Left hindlimb (tissue), 1 donor: ENCODE measurements around the gene SPATA2L.
A peak's percentile ranks its signal among the peaks of the same experiment; 100 is the strongest.
"Not testable (repeated sequence)": the region's sequence is repeated elsewhere in the genome, so short reads cannot be mapped to it uniquely, and the experiment has no call there.

Source experiments
- DNase-seq: peaks from one replicate; pipeline ENCODE4 v3.0.0-alpha.2; 2018

SPATA2L gene

DNA sequence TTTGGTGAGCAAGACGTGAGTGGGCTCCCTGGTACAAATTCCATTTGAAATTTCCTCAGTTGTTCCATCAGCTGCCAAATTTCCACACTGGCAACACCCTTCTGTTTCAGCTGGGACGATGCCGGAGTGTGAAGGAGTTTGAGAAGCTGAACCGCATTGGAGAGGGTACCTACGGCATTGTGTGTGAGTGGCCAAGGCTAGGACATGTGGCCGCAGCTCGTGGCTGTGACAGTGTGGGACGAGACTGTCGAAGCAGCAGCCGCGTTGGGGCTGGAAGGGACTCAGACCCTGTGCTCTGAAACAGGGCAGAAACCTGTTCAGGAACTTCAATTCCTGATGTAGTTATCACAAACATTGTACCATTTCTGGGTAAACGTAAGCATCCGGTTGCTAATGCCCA is 12.4 kb downstream of the SPATA2L start:
- no peak for DNase-seq

- no peak for DNase-seq
Observed at GRCh38 chr16:89688395-89688794, 13.1 kb downstream of the SPATA2L start.

DNA sequence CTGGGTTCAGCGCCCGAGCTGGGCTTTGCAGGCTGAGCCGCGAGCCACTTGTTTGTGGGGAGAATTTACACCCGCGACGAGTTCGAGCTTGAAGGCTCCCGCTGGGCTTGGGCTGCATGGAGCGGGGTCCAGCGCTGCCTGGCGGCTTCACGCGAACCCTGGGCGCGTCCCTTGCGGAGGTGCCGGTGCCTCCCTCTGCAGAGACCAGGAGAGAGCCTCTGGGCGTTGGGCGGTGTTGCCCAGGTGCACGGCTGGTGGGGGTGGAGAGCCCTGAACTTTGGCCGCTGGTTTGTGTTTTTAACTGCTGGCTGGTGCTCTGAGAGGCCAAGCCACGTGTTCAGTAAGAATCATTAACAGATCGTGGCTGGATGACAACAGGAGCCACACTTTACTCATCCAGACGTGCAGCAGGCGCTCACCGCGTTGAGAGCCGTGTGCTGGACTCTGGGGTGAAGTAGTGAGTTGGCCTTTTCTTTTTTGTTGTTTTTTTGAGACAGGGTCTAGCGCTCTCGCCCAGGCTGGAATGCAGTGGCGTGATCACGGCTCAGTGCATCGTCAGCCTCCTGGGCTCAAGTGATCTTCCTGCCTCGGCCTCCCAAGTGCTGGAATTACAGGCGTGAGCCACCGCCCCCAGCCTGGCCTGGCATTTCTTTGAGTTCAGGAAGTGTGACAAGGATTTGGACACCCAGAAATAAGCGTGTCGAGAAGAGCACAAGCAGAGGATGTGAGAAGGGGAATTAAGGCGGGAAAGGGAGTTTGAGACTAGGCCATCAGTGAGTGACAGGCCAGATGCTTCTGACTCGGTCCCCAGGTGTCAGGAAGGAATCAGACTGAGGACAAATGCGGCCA is 14.2 kb downstream of the SPATA2L start:
- no peak for DNase-seq

DNA sequence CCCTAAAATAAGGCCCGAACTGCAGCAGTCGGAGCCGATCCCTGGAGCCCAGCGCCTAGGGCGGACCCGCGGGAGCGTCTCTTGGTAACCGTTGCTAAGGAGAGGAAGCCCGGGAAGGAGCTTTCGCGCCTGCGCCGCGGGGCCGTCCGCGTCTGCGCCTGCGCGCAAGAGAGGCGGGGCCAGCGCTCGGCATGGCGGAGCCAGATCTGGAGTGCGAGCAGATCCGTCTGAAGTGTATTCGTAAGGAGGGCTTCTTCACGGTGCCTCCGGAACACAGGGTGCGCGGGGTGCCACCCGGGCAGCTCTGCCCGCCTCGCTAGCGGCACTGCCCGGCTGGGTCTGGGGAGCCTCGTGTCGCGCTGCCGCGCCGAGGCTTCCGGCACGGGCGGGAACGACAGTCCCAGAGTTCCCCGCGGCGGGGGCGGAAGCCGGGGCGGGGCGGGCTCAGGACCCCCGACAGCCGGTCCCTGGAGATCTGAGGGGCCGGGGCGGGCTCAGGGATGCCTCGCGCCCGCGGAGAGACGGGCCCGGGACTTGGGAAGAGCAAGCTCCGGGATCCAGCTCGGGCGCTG is 14.9 kb downstream of the SPATA2L start, which contains the start of gene CDK10:
Gene CDK10, plus strand, starts transcription at position 170 of the 572 bp plus-strand sequence. Its CDS starts 22 bp downstream, at position 192.
- DNase-seq: peak; percentile 94

GRCh38 chr16:89685916-89686315 is 15.6 kb downstream of the SPATA2L start:
- no peak for DNase-seq

GRCh38 chr16:89678258-89678657 is 23.2 kb downstream of the SPATA2L start:
- DNase-seq: no peak

DNA sequence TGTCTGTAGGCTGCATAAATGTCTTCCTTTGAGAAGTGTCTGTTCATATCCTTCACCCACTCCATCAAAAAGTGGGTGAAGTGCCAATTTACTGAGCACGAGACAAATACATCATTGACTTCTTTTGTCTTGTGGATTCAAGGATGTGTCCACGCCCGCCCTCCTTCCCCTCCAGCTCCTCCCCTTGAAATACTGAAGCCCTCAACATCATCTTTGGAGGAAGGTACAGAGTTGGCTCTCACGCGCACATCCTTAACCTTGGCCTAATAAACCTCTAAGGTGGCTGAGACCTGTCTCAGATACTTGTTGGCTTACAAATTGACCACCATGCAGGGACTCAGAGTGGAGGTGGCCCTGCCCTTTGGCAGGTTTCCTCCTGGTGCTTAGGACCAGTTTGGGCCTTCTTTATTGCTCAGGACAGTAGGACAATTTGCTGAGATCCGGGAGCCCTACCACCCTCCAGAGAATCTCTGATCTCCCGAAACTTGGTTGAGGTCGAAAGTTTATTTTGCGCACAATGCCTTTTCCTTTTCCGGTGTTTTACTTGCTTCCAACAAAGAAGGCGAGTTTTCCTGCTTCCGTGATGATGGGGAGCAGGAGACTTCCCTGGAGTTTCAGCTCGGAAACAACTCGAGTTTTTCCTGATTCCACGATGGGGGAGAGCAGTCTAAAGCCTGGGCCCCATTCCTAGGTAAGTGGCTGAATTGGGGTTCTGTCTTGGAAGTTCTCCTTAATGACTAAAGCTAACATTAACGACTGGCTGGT is 29.1 kb downstream of the SPATA2L start:
- no peak for DNase-seq

DNA sequence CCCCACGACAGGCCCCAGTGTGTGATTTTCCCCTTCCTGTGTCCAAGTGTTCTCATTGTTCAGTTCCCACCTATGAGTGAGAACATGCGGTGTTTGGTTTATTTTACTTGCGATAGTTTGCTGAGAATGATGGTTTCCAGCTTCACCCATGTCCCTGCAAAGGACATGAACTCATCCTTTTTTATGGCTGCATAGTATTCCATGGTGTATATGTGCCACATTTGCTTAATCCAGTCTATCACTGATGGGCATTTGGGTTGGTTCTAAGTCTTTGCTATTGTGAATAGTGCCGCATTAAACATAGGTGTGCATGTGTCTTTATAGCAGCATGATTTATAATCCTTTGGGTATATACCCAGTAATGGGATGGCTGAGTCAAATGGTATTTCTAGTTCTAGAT is 29.9 kb downstream of the SPATA2L start:
- not testable (repeated sequence) for DNase-seq

DNA sequence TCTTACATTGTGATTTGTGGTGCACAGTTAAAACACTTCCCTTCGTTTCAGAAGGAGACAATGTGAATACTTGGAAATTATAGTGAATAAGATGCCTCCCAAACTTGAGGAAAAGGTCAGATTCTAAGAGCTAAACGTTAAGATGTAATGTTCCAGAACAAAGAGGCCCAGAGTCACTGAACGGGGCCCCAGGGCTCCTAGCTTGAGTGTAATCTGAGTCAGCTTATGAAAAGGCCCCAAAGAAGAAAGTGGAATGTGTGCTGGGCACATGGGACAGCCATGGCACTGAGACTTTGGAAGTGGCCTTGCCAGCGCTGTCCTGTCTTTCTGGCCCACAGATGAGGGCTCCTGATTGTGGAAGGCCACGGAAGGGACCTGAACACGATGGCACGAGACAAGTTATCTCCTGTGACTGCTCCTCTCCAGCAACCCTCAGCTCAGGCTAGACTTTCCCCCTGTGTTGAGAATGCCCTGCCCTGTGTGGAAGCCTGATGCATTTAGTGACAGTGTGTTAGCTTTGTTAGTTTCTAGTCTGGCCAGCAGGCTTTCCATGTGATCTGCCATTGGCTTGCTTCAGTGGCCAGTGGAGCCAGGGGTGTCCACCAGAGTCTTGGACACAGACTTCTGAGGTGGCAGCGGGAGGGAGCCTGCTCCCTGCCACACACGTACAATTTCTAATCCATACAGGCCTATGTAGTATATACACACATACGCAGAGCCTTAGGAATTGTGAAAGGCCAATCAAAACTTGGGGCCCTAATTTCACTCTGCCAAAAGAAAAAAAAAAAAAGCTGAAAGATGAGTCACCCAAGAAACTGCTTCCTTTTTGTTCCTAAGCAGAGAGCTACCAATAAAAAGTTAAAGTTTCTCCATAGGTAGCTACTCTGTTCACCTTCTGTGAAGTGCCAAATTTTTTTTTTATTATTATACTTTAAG is 30.7 kb downstream of the SPATA2L start:
- DNase-seq: no peak

GRCh38 chr16:89669755-89670154 is 31.8 kb downstream of the SPATA2L start:
- DNase-seq: no peak

GRCh38 chr16:89668790-89669158 is 32.7 kb downstream of the SPATA2L start:
- DNase-seq: no peak

- DNase-seq: no peak
Observed at GRCh38 chr16:89667633-89668032, 33.9 kb downstream of the SPATA2L start.

GRCh38 chr16:89667000-89667399 is 34.5 kb downstream of the SPATA2L start:
- DNase-seq: not testable (repeated sequence)

DNA sequence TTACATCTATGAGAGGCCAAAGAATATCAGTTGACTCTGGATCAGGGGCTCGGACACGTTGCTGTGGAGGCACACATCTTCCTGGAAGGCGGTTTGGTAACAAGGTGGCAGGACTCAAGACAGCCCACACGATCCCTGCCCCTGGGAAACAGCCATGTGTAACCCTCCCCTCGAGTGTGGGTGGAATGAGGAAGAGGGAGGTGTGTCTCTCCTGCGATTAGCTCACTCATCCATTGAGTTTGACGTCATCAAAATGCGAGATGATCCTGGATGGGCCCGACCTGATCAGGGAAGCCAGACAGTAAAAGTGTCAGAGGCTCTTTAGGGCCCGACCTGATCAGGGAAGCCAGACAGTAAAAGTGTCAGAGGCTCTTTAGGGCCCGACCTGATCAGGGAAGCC is 37.3 kb downstream of the SPATA2L start:
- DNase-seq: not testable (repeated sequence)

DNA sequence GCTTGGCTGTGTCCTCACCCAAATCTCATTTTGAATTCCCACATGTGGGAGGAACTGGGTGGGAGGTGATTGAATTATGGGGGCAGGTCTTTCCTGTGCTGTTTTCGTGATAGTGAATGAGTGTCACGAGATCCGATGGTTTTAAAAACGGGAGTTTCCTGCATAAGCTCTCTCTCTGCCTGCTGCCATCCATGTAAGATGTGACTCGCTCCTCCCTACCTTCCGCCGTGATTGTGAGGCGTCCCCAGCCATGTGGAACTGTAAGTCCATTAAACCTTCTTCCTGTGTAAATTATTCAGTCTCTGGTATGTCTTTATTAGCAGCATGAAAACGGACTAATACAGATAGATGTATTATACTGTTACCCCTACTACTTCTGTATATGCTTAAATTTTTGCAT is 40.3 kb downstream of the SPATA2L start:
- DNase-seq: no peak

DNA sequence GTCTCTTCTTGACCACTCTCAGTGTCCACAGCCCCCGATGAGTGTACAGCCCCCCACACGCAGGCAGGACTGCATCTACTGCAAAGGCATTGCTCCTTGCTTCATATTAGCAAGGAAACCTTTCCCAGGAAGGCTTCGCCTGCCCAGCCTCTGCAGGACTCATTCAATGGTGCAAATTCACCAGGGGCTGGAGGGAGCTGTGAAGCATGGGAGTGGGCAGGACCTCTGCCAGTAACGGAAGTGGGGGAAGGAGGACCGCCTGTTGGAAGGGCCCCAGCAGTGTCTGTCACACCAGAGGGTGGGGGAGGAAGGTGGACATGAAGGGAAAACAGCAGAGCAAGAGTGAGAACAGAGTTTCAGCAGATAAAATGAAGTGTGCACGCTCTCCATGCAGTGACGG is 41.4 kb downstream of the SPATA2L start:
- no peak for DNase-seq

- no peak for DNase-seq
Observed at GRCh38 chr16:89658221-89658879, 43.2 kb downstream of the SPATA2L start.

GRCh38 chr16:89657442-89658220 is 43.9 kb downstream of the SPATA2L start, which contains the start of the genes CHMP1A and SPATA33:
TSS of gene CHMP1A (minus strand) at chr16:89657708. CDS start at chr16:89657588, 120 bp downstream.
TSS of gene SPATA33 (plus strand) at chr16:89657836. CDS start at chr16:89657912, 76 bp downstream.
- DNase-seq: peak; percentile 93

- DNase-seq: no peak
Observed at GRCh38 chr16:89656435-89657121, 44.9 kb downstream of the SPATA2L start.

DNA sequence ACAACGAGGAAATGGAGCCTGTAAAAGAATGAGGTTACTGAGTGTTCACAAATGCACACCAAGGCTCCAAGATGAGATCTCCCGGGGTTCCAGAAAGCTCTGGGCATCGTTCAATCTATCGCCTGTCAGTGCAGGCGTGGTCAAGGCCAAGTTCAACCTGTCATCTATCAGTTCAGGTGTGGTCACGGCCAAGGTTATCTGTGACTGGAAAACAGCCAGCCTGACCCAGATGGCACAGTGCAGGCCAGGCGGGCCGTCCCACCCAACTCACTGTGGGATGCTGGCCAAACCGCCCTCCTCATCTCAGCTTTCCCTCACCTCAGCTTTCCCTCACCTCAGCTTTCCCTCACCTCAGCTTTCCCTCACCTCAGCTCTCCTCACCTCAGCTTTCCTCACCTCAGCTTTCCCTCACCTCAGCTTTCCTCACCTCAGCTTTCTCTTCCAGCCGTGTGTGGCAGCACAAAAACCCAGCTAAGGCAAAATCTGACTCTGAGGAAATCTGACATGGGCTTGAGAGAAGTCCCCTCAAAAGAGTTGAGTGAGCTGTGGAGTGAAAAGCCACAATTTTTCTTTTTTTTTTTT is 46.4 kb downstream of the SPATA2L start:
- no peak for DNase-seq
